Measurements from ENCODE around the gene TNFRSF17.

The TNFRSF17 gene

GRCh38 chr16:11986521-11987057, 21.6 kb downstream of the TNFRSF17 start:
- no peak for DNase-seq (ENCODE audit: low read depth)
- no peak for TF ChIP-seq CTCF (IDR thresholded peaks at IDR 0.05; ENCODE audit: insufficient read depth, low read depth, low read length, missing control alignments)

GRCh38 chr16:11988258-11988978, 23.4 kb downstream of the TNFRSF17 start:
- DNase-seq (ENCODE audit: low read depth): no peak
- TF ChIP-seq CTCF (IDR thresholded peaks at IDR 0.05; ENCODE audit: insufficient read depth, low read depth, low read length, missing control alignments): no peak
- H3K4me3 ChIP-seq (ENCODE audit: low read length): no peak overlapping the region

More at GRCh38 chr16:11986521-11987057, 21.6 kb downstream of the TNFRSF17 start:
- no peak overlapping the region for H3K4me3 ChIP-seq (ENCODE audit: low read length)

- TF ChIP-seq CTCF (IDR thresholded peaks at IDR 0.05; ENCODE audit: insufficient read depth, low read depth, low read length, missing control alignments): no peak
- DNase-seq (ENCODE audit: low read depth): no peak
- H3K4me3 ChIP-seq (ENCODE audit: low read length): no peak overlapping the region
These were observed 25.8 kb downstream of the TNFRSF17 start for GRCh38 chr16:11990702-11991390.

- no peak overlapping the region for H3K4me3 ChIP-seq (ENCODE audit: low read length)
- no peak for DNase-seq (ENCODE audit: low read depth)
- no peak for TF ChIP-seq CTCF (IDR thresholded peaks at IDR 0.05; ENCODE audit: insufficient read depth, low read depth, low read length, missing control alignments)
These were observed 27.1 kb downstream of the TNFRSF17 start for GRCh38 chr16:11992008-11992584.

GRCh38 chr16:11992586-11993524, 27.8 kb downstream of the TNFRSF17 start:
- H3K4me3 ChIP-seq (ENCODE audit: low read length): no peak overlapping the region
- DNase-seq (ENCODE audit: low read depth): peak; percentile 17
- no peak for TF ChIP-seq CTCF (IDR thresholded peaks at IDR 0.05; ENCODE audit: insufficient read depth, low read depth, low read length, missing control alignments)

All from epithelial cell of esophagus (primary cell).